ENCODE data around the gene EXOC3L2.
A peak's percentile ranks its signal among the peaks of the same experiment; 100 is the strongest.
"Not testable (repeated sequence)": the region's sequence is repeated elsewhere in the genome, so short reads cannot be mapped to it uniquely, and the experiment has no call there.

EXOC3L2 gene

DNA sequence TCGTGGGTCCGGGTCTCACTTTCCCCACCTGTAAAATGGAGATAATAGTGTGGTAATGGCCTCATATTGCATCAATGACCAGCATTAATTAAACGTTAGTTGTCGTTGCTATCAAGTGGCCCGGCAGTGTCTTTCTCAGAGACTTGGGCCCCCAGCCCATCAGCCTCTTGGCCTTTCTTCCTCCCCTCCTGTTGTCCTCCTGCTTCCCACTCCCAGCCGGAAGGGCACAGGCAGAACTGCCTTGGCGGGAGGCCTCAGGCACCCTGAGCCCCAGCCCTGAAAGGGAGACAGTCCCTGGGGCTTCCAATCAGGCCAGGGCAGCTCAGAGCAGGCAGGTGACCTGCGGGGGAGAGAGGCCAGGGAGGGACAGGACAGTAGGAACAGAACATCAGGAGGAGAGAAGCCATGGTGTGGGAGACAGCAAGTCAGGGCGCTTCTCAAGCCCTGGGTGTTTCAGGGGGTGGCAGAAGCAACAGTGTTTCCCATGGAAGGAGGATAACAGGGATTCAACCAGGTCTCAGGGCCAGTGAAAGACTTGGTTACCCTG, 10.5 kb upstream of the EXOC3L2 start:
- DNase-seq, result no peak

DNA sequence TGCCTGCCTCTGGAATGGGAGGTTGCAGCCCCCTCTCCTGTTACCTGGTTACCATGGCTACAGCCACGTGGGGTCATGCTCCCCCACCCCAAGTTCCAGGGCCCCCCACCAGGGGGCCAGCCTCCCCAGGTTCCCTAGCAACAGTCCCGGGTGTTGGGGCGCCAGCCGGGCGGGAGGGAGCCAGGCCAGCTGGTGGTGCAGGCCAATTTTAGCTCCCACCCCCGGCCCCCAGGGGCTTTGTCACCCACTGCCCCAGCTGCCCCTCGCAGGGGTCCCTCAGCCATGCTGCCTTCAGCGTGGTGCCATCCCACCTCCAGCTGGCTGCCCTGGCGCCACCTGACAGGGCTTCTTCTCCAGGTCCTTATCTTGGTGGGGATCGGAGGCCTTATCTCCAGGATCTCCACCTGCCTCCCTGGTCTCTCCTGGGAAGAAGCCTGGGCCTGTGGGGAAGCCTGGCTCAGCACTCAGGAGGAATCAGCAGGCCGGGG, 8.9 kb upstream of the EXOC3L2 start:
- DNase-seq, result no peak

DNA sequence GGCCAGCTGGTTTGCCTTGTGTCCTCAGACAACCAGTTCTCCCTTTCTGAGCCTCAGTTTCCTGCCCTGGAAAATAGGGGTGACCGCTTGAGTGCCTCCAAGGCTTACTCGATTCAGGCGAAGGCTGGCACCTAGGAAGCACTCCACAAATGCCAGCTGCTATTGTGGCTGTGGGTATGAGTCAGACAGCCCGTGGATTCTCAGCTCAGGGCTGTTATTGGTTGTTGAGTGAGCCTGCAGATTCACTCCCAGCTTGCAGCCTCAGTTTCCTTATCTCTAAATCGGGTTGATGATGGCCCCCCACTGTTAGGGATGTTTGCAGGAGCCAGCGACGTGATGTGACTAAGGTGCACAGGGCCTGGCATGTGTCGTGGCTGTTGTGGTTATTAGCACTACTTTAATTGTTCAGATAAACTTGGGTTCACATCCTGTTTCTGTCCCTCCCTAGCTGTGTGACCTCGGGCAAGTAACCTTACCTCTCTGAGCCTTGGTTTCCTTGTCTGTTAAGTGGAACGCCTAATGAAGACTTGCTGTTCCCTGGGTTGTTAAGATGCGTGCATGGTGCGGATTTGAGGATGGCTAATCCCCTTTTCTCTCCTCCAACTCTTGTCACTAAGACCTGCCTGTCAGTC, 8.3 kb upstream of the EXOC3L2 start:
- DNase-seq, result no peak

DNA sequence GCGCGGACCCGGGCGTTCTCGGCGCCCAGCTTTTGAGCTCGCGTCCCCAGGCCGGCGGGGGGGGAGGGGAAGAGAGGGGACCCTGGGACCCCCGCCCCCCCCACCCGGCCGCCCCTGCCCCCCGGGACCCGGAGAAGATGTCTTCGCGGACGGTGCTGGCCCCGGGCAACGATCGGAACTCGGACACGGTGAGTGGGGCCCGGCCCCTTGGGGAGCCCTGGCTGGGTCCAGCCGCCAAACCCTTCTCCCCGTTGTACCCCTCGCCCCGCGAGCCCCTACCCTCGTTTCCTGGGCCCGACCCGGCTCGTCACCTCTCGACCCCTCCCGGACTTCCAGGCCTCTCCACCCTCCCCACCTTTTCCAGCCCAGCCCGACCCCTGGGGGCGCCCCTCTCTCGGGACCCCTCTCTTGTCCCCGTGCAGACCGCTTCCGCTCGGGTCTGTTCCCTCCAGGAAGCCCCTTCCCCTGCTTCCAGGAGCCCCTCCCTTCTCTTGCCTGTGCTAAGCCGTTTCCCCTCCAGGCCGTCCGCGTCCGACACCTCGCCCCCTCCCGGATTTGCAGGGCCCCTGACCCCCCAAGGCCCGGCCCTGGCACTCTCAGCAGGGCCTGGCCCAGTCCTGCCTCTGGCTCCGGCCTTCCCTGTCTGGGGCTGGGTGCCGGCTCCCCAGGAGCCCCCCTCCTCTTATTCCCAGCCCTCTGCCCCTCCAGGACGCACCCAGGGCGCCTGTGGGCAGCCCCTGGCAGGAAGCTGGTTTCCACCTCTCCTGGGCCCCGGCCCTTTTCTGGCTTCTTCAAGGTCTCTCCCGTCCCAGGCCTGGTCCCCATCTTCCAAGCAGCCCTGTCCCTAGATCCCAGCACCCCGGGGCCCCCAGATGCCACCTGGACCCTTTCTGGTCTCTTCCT, 6.5 kb upstream of the EXOC3L2 start:
- DNase-seq, result peak; percentile 51

DNA sequence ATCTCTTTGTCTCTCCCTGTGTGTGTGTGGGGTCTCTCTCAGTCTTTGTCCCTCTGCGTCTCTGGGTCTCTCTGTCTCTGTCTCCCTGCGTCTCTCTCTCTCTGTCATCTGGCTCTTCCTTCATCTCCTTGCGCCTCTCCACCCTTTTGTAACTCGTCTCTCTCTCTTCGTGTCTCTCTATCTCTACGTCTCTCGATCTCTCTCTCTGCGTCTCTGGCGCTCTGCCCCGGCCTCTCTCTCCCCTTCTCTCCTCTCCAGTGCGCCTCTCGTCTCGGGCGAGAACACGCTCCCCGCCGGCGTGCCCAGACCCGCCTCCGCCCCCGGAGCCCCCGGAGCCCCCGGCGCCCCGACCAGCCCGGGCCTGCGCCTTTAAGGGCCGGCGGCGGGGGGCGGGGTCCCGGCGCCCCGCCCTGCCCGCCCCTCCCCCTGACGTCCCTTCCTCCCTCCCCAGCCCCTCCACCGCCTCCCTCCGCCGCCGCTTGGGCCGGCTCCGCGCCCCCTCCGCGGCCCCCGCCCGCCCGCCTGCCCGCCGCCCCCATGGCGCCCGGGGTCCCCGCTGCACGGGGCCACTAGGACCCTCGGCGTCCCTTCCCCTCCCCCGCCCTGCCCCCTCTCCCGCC, 5.7 kb upstream of the EXOC3L2 start, which contains the start of gene MARK4:
MARK4 (plus strand) TSS at position 440 of the 620 bp plus-strand sequence. CDS start 318 bp downstream, outside the sequence.
- DNase-seq, result peak; percentile 84

DNA sequence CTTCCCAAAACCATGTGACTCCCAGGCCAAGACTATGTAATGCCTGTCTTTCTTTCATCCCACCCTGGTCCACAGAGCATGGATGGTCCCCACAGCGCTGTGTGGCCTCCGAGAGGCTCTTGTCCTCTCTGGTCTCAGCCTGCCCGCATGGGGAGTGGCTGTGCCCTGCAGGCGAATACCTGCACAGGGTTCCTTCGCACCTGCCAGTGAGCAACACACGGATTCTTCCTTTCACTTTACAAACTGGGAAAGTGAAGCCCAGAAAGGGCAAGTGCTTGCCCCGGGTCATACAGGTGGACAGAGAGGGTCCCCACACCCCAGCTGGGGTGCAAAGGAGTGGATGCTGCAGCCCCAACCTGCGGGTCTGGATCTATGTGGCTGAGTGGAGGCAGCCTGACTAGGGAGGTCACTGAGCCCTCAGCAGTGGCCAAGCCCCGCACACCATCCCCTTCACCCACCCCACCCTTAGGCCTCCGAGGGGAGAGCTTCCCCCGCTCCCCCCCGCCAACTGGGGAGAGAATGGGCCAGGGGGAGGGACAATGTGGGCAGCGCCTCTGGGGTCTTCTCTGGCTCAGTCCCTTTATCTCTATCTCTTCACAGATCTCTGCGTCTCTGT, 5.1 kb upstream of the EXOC3L2 start:
- no peak for DNase-seq

DNA sequence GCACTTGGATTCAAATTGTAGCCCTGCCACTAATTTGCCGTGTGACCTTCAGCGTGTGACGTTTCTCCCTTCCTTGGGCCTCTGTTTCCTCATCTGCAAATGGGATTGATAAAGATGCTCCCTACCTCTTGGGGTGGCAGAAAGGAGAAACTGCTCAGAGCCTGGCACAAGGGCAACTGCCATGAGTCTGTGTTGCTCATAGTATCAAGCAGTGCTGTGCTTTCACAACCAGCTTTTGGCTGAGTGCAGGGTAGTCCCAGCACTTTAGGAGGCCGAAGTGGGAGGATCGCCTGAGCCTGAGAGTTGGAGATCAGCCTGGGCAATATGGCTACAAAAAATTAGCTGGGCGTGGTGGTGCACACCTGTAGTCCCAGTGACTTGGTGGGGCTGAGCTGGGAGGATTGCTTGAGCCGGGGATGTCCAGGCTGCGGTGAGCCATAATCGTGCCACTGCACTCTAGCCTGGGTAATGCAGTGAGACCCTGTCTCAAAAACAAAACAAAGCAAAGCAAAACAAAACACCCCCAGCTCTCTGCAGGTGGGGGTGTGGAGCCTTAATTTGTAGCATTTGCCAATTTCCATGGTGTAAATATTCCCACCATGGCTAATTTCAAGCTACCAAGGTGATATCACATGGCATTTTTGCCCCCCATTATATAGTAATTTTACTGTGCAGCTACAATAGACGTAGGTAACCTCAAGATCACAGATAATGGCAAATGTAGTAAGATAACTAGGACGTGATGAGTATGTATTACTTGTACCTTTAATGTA, 4.2 kb upstream of the EXOC3L2 start:
- DNase-seq, result no peak

DNA sequence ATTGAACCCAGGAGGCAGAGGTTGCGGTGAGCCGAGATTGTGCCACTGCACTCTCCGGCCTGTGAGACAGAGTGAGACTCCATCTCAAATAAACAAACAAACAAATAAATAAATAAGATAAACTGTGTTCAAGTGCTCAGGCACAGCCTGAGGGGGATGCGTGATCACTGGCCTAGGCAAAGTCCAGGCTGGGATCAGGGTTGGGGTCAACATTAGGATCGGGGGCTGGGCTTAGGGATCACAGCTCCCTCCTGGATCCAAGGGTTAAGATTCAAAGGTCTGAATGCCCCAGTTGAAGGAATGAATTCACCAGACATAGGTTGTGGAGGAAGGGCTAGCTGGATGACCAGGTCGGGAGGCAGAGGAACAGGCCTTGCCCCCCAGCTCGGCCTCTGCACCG, 1.9 kb upstream of the EXOC3L2 start:
- no peak for DNase-seq

DNA sequence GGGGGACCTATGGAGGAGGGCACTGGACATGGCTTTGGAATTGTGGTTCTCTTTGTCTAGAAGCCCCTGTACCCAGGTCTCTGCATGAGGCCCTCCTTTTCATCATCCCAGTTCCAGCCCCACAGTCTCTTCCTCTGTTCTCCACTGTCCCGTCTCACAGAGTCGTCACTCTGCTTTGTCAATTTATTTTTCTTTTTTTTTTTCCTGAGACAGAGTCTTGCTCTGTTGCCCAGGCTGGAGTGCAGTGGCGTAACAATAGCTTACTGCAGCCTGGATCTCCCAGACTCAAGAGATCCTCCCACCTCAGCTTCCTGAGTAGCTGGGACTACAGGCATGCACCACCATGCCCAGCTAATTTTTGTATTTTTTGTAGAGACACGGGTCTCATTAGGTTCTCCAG, 619 bp upstream of the EXOC3L2 start:
- DNase-seq, result no peak

DNA sequence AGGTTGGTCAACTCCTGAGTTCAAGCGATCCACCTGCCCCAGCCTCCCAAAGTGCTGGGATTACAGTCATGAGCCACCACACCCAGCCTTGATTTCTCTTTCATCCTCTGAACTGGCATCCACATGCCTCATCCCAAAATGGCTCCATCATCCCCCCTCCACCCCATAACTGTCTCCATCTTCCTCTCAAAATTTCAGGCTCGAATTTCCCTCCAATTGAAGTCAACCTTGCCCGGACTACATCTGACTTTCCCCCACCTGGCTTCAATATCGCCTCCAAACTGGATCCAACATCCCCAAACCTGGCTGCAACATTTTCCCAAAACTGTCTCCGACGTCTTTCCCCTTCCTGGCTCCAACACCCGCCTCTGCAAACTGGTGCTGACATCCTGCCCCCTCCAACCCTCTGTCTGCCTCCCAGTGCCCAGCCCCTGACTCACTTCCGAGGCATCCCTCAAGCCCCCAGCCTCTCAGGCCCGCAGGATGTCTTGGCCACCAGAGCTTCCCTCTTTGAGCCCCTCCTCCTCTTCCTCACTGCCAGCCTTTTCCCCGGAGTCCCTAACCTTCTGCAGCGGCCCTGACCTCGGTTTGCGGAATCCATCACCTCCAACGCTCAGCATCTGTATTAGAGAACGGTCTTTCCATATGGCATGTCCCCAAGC, 943 bp downstream of the EXOC3L2 start:
- no peak for DNase-seq

DNA sequence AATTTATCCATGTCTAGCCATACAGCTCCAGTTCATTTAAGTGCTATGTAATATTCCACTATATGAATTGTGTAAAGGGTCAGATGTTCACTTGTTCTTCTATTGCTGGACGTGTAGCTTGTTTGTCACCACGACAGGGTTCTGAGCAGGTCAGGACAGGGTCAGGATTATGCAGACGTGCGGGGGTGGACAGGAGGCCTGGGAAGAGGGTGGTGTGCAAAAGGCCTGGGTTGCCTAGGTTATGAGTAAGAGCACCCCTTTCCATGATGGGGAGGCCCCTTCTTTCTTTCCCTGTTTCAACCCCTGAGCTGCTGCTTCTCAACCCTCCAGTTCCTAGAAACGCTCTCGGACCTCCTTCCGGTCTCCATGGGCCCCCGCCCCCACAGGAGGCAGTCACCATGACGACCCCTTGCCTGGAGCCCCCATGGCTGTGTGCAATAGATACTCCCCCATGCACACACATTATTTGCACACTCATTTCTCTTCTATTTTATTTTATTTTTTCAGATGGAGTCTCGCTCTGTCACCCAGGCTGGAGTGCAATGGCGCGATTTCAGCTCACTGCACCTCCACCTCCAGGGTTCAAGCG, 2.0 kb downstream of the EXOC3L2 start:
- DNase-seq, result no peak

DNA sequence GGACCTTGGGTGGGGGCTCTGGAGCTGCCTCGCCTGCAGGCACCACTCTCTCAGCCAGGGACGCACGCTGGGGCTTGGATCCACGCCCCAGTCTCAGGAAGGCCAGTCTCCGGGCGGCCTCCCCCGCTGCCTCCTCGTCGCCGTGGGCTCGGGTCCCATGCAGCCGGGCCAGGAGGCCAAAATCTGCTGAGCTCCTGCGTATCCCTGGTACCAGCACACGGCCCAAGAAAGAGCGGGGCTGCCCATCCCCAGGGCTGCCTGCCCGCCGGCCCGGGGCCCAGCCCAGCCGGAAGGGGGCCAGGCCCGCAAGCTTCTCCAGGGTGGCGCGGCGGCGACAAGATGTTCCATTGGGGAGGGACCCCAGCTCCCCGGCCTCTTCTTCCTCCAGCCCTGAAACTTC, 6.7 kb downstream of the EXOC3L2 start:
- no peak for DNase-seq

DNA sequence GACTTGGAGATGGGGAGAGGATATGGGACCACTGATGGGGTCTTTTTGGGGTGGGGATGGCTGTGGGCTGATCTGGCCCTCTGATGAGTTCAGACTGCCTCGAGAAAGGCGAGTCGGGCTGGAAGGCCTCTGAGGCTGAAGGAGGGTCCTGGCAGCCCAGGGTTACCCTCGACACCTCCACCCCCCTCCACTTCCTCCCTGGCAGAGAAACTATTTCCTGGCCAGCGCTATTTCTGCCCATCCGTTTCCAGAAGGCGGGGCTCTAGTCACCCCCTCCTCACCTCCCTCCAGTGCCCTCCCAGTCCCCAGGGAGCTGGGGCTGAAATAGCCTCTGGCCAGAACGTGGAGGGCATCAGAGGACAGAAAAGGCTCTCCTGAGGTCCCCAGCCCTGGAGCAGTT, 9.7 kb downstream of the EXOC3L2 start:
- no peak for DNase-seq

DNA sequence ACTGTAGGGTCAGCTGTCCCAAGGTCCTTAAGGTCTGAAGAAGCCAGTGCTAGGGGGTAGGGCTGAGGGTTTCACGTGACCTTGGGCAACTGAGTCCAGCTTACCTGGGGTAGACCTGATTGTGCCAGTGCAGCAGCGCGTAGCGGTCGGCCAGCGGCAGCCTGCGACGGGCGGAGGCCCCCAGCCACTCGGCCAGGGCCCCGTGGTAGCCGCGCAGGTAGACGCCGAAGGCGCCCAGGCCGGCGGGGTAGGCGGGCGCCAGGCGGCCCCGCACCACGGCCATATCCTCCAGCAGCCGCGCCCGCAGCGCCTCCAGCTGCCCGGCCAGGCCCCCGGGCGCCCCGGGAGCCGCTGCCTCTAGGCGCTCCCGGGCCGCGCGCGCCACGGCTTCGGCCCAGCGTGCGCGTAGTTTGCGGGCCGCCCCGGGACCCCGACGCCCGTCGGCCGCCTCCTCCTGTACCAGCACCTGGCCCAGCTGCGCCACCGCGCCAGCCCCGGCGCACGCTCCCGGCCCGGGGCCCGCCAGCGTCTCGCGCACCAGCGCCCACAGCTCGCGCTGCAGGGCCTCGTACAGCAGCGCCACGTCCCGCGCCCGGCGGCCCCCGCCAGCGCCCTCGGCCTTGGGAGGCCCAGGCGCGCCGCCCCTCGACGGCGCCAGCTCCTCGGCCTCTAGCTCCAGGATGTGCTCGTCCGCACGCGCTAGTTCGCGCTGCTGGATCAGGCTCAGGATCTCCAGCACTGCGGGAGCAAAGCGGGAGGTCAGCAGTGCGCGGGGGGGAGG, 10.9 kb downstream of the EXOC3L2 start:
- DNase-seq, result no peak

DNA sequence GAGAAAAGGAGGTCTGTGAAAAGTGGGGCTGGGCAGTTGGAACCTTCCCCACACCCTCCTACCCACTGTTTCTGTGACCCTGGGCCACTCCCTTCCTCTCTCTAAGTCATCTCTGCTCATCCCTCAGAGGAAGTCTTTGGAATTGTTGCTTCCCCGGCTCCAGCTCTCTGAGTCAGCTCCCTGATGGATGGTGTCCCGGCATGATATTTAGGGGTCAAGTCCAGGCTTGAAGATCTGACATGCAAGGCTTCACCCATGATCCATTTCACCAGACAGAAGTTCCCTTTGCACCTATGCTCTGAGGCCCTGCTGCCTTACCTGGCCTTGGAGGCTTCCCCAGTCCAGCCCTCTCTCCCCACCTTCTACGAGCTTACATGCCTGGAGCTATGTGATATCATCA, 13.3 kb downstream of the EXOC3L2 start:
- DNase-seq, result no peak

DNA sequence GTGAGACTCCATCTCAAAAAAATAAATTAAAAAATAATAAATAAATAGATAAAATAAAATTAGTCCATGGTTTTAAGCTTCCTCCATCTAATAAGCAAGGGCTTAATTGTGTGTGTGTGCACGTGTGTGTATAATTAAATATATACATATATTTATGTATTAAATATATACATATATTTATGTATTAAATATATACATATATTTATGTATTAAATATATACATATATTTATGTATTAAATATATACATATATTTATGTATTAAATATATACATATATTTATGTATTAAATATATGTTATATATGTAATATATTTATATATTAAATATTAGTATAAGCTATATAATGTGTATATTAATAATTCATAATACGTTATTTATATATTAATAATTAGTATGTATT, 16.2 kb downstream of the EXOC3L2 start:
- not testable (repeated sequence) for DNase-seq

DNA sequence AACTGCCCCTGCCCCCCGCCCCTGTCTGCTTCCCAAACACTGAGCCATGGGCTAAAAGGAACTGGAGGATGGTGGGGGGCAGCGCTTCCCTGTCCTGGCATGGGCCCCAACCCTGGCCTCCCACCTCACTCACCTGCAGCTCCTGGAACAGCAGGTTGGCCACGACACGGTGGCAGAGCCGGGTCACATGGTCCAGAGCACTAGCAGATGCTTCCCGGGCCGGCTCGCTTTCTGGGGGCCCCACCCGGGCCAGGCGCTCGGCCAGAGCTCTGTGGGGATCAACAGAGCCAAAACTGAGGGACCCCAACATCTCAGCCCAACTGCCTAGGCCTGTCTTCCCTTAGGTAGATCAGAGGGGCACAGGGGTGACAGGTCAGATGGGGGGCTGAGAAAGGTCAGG, 20.6 kb downstream of the EXOC3L2 start:
- no peak for DNase-seq

DNA sequence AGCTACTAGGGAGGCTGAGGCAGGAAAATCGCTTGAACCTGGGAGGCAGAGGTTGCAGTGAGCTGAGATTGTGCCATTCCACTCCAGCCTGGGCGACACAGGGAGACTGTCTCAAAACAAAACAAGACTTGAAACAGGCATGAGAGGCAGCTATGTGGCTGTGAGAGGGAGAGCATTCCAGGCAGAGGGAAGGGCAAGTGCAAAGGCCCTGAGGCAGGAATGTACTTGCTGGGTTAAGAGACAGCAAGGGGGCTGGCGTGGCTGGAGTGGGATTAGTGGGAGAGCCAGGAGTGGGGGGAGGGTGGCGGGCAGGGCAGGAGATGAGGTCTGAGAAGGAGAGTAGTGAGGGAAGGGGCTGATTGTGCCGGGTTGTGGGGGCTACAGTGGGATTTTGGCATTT, 21.3 kb downstream of the EXOC3L2 start:
- no peak for DNase-seq

DNA sequence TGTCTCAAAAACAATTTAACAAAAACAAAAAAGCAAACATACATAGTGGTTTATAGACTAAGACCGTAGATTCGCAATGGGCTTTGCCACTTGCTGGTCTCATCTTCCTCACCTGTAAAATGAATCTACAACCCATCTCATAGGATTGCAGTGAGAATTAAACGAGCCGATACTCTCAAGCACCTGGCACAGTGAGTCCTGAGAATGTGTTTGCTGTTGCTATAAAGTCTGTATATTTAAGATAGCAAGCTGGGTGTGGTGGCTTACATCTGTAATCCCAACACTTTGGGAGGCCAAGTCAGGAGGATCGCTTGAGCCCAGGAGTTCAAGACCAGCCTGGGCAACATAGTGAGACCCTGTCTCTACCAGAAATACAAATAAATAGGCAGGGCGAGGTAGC, 22.5 kb downstream of the EXOC3L2 start:
- no peak for DNase-seq
